Sigmoid colon (tissue), 4 donors: ENCODE data around the gene DCHS1.
A peak's percentile ranks its signal among the peaks of the same experiment; 100 is the strongest.

ENCODE experiments used
- EP300 ChIP-seq, 4 donors: sonication (generic); formaldehyde crosslinking; IDR thresholded peaks; one replicate each; pipeline ENCODE4 v1.6.1; 2017; ENCODE audit warnings: antibody characterized with exemption in 4 of 4
- POLR2A ChIP-seq, 2 donors: fragments of 450-650 bp; IDR thresholded peaks; one replicate each; pipeline ENCODE4 v1.6.1; 2016; ENCODE audit warnings: antibody characterized with exemption in 2 of 2, mild to moderate bottlenecking in 2 of 2, moderate library complexity in 2 of 2
- POLR2AphosphoS5 ChIP-seq, 4 donors: sonication (generic); formaldehyde crosslinking; IDR thresholded peaks; one replicate each; pipeline ENCODE4 v1.6.1; 2017; ENCODE audit warnings: antibody characterized with exemption in 4 of 4

GRCh38 chr11:6609502-6610015 is 46.0 kb downstream of the DCHS1 start:
- TF ChIP-seq POLR2A (IDR thresholded peaks at IDR 0.05) (no peak), POLR2AphosphoS5 (IDR thresholded peaks at IDR 0.05) (peak in 1 of 4 donors; percentile 17), EP300 (IDR thresholded peaks at IDR 0.05) (no peak)
